SK-N-SH treated with all-trans-retinoic acid at 6 μM for 48 hours (cell line): Measurements from ENCODE around the gene DCDC2C.

Experiments used
- ATAC-seq: fragments of 200-7000 bp; cut with Tn5 transposase; 3 replicates; pipeline ENCODE4 v1.9.1; 2020; ENCODE audit warnings: mild to moderate bottlenecking, moderate library complexity
- BACH2 ChIP-seq: fragments of 250-450 bp; sonication (Bioruptor Pico); IDR thresholded peaks from 2 replicates; pipeline ENCODE4 v1.9.0; 2021; ENCODE audit warnings: mild to moderate bottlenecking, borderline replicate concordance
- ESRRG ChIP-seq: fragments of 250-450 bp; sonication (Bioruptor Pico); IDR thresholded peaks from 2 replicates; pipeline ENCODE4 v1.6.1; 2021; ENCODE audit warnings: mild to moderate bottlenecking
- GLIS3 ChIP-seq: fragments of 250-450 bp; sonication (Bioruptor Pico); IDR thresholded peaks from 2 replicates; pipeline ENCODE4 v1.5.0; 2020; ENCODE audit warnings: mild to moderate bottlenecking, moderate library complexity
- ISL1 ChIP-seq: fragments of 250-450 bp; sonication (Bioruptor Pico); IDR thresholded peaks from 2 replicates; pipeline ENCODE4 v2.1.2; 2022; ENCODE audit warnings: mild to moderate bottlenecking, moderate library complexity
- OSR1 ChIP-seq: fragments of 250-450 bp; sonication (Bioruptor Pico); IDR thresholded peaks from 2 replicates; pipeline ENCODE4 v1.8.0; 2022; ENCODE audit warnings: moderate library complexity, mild to moderate bottlenecking, inconsistent platforms
- PPARA ChIP-seq: fragments of 250-450 bp; sonication (Bioruptor Pico); IDR thresholded peaks from 2 replicates; pipeline ENCODE4 v1.5.0; 2020; ENCODE audit warnings: mild to moderate bottlenecking, borderline replicate concordance
- RARB ChIP-seq: fragments of 250-450 bp; sonication (Bioruptor Pico); IDR thresholded peaks from 2 replicates; pipeline ENCODE4 v1.8.0; 2021; ENCODE audit warnings: mild to moderate bottlenecking, moderate library complexity
- SNAI2 ChIP-seq: fragments of 250-450 bp; sonication (Bioruptor Pico); IDR thresholded peaks from 2 replicates; pipeline ENCODE4 v1.5.0; 2020; ENCODE audit warnings: mild to moderate bottlenecking, moderate library complexity
- TOX ChIP-seq: fragments of 250-450 bp; sonication (Bioruptor Pico); IDR thresholded peaks from 2 replicates; pipeline ENCODE4 v1.8.0; 2021; ENCODE audit warnings: mild to moderate bottlenecking, moderate library complexity, borderline replicate concordance
- ZC3H10 ChIP-seq: fragments of 250-450 bp; sonication (Bioruptor Pico); IDR thresholded peaks from 2 replicates; pipeline ENCODE4 v1.5.1; 2021; ENCODE audit warnings: mild to moderate bottlenecking, moderate library complexity
- ZFP3 ChIP-seq: fragments of 250-450 bp; sonication (Bioruptor Pico); IDR thresholded peaks from 2 replicates; pipeline ENCODE4 v1.5.0; 2020; ENCODE audit warnings: mild to moderate bottlenecking, moderate library complexity
- ZFP30 ChIP-seq: fragments of 450-650 bp; formaldehyde crosslinking; IDR thresholded peaks from 2 replicates; pipeline ENCODE4 v1.5.0; 2022; ENCODE audit warnings: mild to moderate bottlenecking, moderate library complexity
- ZNF565 ChIP-seq: fragments of 450-650 bp; formaldehyde crosslinking; conservative IDR thresholded peaks from 2 replicates; pipeline ENCODE4 v1.5.0; 2020; ENCODE audit warnings: low read depth, mild to moderate bottlenecking, moderate library complexity
- ZNF70 ChIP-seq: fragments of 450-650 bp; formaldehyde crosslinking; IDR thresholded peaks from 2 replicates; pipeline ENCODE4 v1.5.0; 2020; ENCODE audit warnings: mild to moderate bottlenecking, moderate library complexity
- TF ChIP-seq, protein P1 (sequence below): fragments of 250-450 bp; sonication (Bioruptor Pico); IDR thresholded peaks from 2 replicates; pipeline ENCODE4 v1.5.1; 2021; ENCODE audit warnings: mild to moderate bottlenecking, moderate library complexity
- TF ChIP-seq, protein P2 (sequence below): fragments of 250-450 bp; sonication (Bioruptor Pico); IDR thresholded peaks from 2 replicates; pipeline ENCODE4 v1.5.1; 2020; ENCODE audit warnings: low read depth, mild to moderate bottlenecking, moderate library complexity
- TF ChIP-seq, protein P3 (sequence below): fragments of 250-450 bp; sonication (Bioruptor Pico); IDR thresholded peaks from 2 replicates; pipeline ENCODE4 v1.8.0; 2021; ENCODE audit warnings: low read depth, mild to moderate bottlenecking, moderate library complexity, borderline replicate concordance
- TF ChIP-seq, protein P4 (sequence below): fragments of 250-450 bp; sonication (Bioruptor Pico); IDR thresholded peaks from 2 replicates; pipeline ENCODE4 v1.8.0; 2020; ENCODE audit warnings: mild to moderate bottlenecking, moderate library complexity, borderline replicate concordance

The DCDC2C gene

DNA sequence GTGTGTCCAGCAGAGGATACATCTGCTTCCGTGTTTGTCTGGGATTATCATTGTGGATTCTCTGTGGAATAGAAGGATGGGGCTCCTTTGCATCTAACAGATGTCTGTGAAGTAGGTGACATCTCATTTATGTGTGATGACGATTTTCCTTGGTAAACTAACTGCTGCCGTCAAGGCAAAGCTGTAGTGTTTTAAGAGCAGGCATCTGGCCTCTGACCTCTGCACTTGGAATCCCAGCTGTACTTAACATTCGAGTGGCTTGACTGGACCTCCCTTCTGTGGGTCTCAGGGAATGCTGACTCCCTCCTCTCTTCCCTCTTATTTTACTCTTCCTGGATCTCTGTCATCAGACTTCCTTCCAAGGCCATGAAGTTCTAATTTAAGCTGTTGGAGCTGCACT, 56.4 kb downstream of the DCDC2C start (continued):
- TF ChIP-seq, protein P1, sequence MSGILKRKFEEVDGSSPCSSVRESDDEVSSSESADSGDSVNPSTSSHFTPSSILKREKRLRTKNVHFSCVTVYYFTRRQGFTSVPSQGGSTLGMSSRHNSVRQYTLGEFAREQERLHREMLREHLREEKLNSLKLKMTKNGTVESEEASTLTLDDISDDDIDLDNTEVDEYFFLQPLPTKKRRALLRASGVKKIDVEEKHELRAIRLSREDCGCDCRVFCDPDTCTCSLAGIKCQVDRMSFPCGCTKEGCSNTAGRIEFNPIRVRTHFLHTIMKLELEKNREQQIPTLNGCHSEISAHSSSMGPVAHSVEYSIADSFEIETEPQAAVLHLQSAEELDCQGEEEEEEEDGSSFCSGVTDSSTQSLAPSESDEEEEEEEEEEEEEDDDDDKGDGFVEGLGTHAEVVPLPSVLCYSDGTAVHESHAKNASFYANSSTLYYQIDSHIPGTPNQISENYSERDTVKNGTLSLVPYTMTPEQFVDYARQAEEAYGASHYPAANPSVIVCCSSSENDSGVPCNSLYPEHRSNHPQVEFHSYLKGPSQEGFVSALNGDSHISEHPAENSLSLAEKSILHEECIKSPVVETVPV (CRISPR knock-in tag), result no peak
- TF ChIP-seq ISL1 (CRISPR knock-in tag) (no peak), ZNF70 (CRISPR knock-in tag) (no peak), ZFP3 (CRISPR knock-in tag) (no peak), PPARA (CRISPR knock-in tag) (no peak)

DNA sequence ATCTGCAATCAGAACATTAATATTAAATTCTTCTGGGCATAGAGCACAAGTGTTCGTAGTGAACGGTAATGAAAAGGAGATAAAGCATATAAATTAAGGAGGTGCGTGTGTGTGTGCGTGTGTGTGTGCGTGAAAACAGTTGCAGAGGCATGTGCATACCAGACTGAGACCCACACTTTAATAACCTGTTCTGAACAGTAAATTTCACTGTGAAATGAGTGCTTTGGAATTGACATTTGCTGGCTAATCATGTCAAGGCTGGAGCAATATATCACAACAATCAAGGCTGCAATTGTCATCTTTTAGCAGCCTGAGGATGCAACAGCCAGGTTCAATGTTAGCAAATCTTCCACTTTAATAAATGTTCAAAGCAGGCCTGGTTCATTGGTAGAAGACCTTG, 57.9 kb downstream of the DCDC2C start:
- TF ChIP-seq RARB (CRISPR knock-in tag) (no peak), ZNF70 (CRISPR knock-in tag) (no peak), ESRRG (CRISPR knock-in tag) (no peak)
- TF ChIP-seq, protein P1 (CRISPR knock-in tag), result no peak
- ATAC-seq, result no peak

DNA sequence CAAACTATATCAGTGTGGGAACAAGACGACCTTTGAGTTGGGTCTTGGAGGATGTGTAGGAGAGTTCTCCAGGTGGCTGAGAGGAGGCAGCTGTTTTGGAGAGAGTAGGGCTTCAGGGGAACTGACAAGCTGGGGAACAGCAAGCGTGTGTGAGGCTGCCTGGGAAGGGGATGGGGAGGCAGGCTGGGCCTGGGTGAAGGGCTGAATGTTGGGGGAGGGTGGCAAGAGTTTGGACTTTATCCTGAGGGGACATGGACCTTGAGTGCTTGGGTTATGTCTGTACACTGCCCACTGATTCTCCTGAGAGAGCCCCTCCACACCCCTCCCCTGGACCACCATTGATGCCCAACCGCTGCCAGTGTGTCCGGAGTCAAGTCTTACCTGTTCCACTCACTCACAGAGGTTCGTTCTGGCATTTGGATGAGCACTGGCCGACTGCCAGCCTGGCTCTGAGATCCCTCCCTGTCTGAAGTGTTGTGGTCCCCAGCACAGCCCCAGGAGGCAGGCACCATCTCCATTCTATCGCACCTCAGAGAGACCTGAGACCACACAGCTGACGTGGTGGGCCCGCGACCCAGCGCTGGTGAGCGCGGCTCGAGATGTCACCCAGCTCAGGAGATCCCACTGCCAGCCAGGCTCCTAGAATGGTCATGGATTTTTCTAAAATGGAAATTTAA, 59.5 kb downstream of the DCDC2C start:
- ATAC-seq, result no peak

DNA sequence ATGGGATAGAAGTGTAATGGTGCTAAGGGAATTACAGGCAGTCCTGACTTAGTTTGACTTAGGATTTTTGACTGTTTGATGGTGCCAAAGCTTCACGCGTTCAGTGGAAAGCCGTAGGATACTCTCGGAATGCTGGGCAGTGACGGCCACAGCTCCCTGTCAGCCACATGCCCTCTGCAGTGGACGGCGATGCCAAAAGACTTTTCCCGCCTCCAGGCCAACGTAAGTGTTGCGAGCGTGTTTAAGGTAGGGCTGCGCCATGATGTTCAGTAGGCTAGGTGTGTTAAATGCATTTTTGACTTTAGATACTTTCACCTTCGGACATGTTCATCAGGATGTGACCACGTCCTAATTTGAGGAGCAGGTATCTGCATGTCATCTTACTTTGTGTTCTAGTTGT, 63.4 kb downstream of the DCDC2C start:
- ATAC-seq, result no peak
- no peak for TF ChIP-seq TOX
- no peak for TF ChIP-seq SNAI2
- TF ChIP-seq, protein P2, sequence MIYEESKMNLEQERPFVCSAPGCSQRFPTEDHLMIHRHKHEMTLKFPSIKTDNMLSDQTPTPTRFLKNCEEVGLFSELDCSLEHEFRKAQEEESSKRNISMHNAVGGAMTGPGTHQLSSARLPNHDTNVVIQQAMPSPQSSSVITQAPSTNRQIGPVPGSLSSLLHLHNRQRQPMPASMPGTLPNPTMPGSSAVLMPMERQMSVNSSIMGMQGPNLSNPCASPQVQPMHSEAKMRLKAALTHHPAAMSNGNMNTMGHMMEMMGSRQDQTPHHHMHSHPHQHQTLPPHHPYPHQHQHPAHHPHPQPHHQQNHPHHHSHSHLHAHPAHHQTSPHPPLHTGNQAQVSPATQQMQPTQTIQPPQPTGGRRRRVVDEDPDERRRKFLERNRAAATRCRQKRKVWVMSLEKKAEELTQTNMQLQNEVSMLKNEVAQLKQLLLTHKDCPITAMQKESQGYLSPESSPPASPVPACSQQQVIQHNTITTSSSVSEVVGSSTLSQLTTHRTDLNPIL (CRISPR knock-in tag), result no peak
- TF ChIP-seq, protein P3, sequence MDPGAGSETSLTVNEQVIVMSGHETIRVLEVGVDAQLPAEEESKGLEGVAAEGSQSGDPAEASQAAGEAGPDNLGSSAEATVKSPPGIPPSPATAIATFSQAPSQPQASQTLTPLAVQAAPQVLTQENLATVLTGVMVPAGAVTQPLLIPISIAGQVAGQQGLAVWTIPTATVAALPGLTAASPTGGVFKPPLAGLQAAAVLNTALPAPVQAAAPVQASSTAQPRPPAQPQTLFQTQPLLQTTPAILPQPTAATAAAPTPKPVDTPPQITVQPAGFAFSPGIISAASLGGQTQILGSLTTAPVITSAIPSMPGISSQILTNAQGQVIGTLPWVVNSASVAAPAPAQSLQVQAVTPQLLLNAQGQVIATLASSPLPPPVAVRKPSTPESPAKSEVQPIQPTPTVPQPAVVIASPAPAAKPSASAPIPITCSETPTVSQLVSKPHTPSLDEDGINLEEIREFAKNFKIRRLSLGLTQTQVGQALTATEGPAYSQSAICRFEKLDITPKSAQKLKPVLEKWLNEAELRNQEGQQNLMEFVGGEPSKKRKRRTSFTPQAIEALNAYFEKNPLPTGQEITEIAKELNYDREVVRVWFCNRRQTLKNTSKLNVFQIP (CRISPR knock-in tag), result no peak
- TF ChIP-seq, protein P1 (CRISPR knock-in tag), result no peak
- TF ChIP-seq RARB (CRISPR knock-in tag), result no peak
- no peak for TF ChIP-seq ZC3H10 (CRISPR knock-in tag)
- TF ChIP-seq PPARA (CRISPR knock-in tag), result no peak
- TF ChIP-seq ZNF565 (CRISPR knock-in tag), result no peak
- TF ChIP-seq ZFP3 (CRISPR knock-in tag), result no peak

More for the DNA sequence above, 59.5 kb downstream of the DCDC2C start:
- TF ChIP-seq OSR1, result no peak
- TF ChIP-seq BACH2, result no peak
- TF ChIP-seq GLIS3 (CRISPR knock-in tag), result no peak
- no peak for TF ChIP-seq ZFP30 (CRISPR knock-in tag)
- TF ChIP-seq, protein P2 (CRISPR knock-in tag), result no peak
- TF ChIP-seq RARB (CRISPR knock-in tag), result no peak
- TF ChIP-seq, protein P4, sequence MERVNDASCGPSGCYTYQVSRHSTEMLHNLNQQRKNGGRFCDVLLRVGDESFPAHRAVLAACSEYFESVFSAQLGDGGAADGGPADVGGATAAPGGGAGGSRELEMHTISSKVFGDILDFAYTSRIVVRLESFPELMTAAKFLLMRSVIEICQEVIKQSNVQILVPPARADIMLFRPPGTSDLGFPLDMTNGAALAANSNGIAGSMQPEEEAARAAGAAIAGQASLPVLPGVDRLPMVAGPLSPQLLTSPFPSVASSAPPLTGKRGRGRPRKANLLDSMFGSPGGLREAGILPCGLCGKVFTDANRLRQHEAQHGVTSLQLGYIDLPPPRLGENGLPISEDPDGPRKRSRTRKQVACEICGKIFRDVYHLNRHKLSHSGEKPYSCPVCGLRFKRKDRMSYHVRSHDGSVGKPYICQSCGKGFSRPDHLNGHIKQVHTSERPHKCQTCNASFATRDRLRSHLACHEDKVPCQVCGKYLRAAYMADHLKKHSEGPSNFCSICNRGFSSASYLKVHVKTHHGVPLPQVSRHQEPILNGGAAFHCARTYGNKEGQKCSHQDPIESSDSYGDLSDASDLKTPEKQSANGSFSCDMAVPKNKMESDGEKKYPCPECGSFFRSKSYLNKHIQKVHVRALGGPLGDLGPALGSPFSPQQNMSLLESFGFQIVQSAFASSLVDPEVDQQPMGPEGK (CRISPR knock-in tag), result no peak
- TF ChIP-seq, protein P1 (CRISPR knock-in tag), result no peak
- TF ChIP-seq SNAI2, result no peak
